ENCODE data around the gene SLC2A3.
"Not testable (repeated sequence)": the region's sequence is repeated elsewhere in the genome, so short reads cannot be mapped to it uniquely, and the experiment has no call there.

- not testable (repeated sequence) for TF ChIP-seq CTCF, POLR2A (IDR thresholded peaks at IDR 0.05)
Observed at GRCh38 chr12:7918268-7918590, 17.8 kb downstream of the SLC2A3 start.
